SU-DHL-6 (cell line): ENCODE measurements around the gene HCFC2.

Source experiments
- EZH2phosphoT487 ChIP-seq: fragments of 200-600 bp; sonication (generic), shearing (Covaris generic); conservative IDR thresholded peaks from 2 replicates; pipeline ENCODE4 v1.6.1; 2018; ENCODE audit warnings: mild to moderate bottlenecking, antibody characterized with exemption, low read length, moderate library complexity, mixed read lengths
- TF ChIP-seq, protein P1 (sequence below): fragments of 200-600 bp; sonication (generic); IDR thresholded peaks from one replicate; pipeline ENCODE4 v1.5.1; 2017; ENCODE audit warnings: antibody characterized with exemption, mild to moderate bottlenecking, low read length, moderate library complexity; ENCODE audit not compliant: insufficient read depth, poor library complexity, severe bottlenecking

DNA sequence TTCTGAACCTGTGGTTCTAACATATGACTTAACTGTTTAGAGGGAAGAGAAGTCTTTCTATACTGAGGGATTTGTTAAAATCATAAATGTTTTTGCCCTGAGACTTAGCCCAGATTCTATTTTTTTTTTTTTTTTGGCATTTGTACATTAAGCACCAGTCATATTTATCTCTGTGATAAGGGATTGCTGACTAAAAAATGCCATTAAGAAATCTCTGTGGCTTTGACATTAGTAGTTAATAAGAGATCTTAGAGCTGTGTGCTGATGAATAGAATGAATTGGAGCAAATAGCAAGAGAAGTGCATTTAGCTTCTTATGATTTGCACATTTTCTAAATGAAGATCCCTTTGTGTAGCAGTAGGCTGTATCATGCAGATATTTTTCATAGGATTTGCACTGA lies 41.1 kb downstream of the HCFC2 start:
- TF ChIP-seq, protein P1, sequence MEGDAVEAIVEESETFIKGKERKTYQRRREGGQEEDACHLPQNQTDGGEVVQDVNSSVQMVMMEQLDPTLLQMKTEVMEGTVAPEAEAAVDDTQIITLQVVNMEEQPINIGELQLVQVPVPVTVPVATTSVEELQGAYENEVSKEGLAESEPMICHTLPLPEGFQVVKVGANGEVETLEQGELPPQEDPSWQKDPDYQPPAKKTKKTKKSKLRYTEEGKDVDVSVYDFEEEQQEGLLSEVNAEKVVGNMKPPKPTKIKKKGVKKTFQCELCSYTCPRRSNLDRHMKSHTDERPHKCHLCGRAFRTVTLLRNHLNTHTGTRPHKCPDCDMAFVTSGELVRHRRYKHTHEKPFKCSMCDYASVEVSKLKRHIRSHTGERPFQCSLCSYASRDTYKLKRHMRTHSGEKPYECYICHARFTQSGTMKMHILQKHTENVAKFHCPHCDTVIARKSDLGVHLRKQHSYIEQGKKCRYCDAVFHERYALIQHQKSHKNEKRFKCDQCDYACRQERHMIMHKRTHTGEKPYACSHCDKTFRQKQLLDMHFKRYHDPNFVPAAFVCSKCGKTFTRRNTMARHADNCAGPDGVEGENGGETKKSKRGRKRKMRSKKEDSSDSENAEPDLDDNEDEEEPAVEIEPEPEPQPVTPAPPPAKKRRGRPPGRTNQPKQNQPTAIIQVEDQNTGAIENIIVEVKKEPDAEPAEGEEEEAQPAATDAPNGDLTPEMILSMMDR, result no peak
- no peak for TF ChIP-seq EZH2phosphoT487
